K562 (cell line): ENCODE measurements around the gene RUNX3. TPM values are rescaled to one million over a fixed set of nuclear protein-coding genes. Genes with fewer than 3 reads are reported as not detected.

Experiments used
- ATAC-seq: fragments of 200-7000 bp; cut with Tn5 transposase; 3 replicates; pipeline ENCODE4 v1.9.1; 2020; ENCODE audit warnings: moderate library complexity
- BruUV-seq: library from RNA; stranded (reverse); fragments of 400-500 nt; replicated peaks from 2 replicates; lab custom pipeline; 2021; lab: Mats Ljungman, UMichigan
- CTCF ChIA-PET: fragments of 300-600 bp; formaldehyde crosslinking; extraction: SDS; loops from one replicate; lab custom pipeline; 2021; ENCODE audit warnings: low intra/inter-chr PET ratio; lab: Yijun Ruan, JAX
- POLR2A ChIA-PET: fragments of 300-600, 350-650 bp; sonication (Branson Sonifier 250); formaldehyde crosslinking; extraction: SDS; loops from one replicate; lab custom pipeline; 2021; ENCODE audit warnings: antibody characterized with exemption, inconsistent platforms; lab: Yijun Ruan, JAX
- DNase-seq, 4 experiments: peaks; one replicate each; pipeline versions ENCODE4 v3.0.0 to v3.0.0-alpha.2; 2011 to 2018; ENCODE audit warnings: low spot score in 3 of 4, mixed read lengths in 3 of 4; ENCODE audit errors: extremely low read depth in 1 of 4
- FAIRE-seq: peaks from 2 replicates; lab custom pipeline; 2011; peaks lifted over from hg19 to GRCh38; lab: Jason Lieb, UNC
- H2AFZ ChIP-seq: 2 replicates; pipeline ENCODE4 v1.6.0; 2011; ENCODE audit warnings: low read depth, low read length, control low read depth, inconsistent platforms
- H3K27ac ChIP-seq: fragments of 200-600 bp; 3 replicates; pipeline ENCODE4 v1.8.0; 2011; ENCODE audit warnings: low read depth, mild to moderate bottlenecking, control low read depth, inconsistent platforms, low read length, moderate library complexity, mixed read lengths; ENCODE audit errors: extremely low read depth
- H3K27me3 ChIP-seq, 2 experiments: fragments of 300-600 bp in 1 of 2; 2 replicates in 1 of 2; 3 replicates in 1 of 2; pipeline versions ENCODE4 v1.6.0 to v1.8.0; 2011; ENCODE audit warnings: inconsistent platforms in 2 of 2, low read length in 2 of 2, mild to moderate bottlenecking in 1 of 2, mixed read lengths in 1 of 2, moderate library complexity in 1 of 2; ENCODE audit not compliant: control insufficient read depth in 2 of 2, insufficient read depth in 2 of 2
- H3K36me3 ChIP-seq: fragments of 300-600 bp; 3 replicates; pipeline ENCODE4 v1.8.0; 2011; ENCODE audit warnings: mild to moderate bottlenecking, low read length, inconsistent platforms; ENCODE audit not compliant: control insufficient read depth, insufficient read depth
- H3K4me1 ChIP-seq, 2 experiments: fragments of 200-600 bp in 1 of 2; replicated peaks in 1 of 2; 2 replicates in 1 of 2; 3 replicates in 1 of 2; pipeline versions ENCODE4 v1.5.1 to v1.8.0; 2011; ENCODE audit warnings: inconsistent platforms in 2 of 2, low read length in 2 of 2, mild to moderate bottlenecking in 1 of 2, mixed read lengths in 1 of 2, moderate library complexity in 1 of 2; ENCODE audit not compliant: control insufficient read depth in 2 of 2, insufficient read depth in 2 of 2
- H3K4me2 ChIP-seq: 2 replicates; pipeline ENCODE4 v1.6.1; 2011; ENCODE audit warnings: low read length, control low read depth, inconsistent platforms, mixed read lengths; ENCODE audit not compliant: insufficient read depth
- H3K4me3 ChIP-seq: fragments of 200-600 bp; sonication (generic), shearing (Covaris generic); 2 replicates; pipeline ENCODE4 v1.5.1; 2016; ENCODE audit warnings: control low read depth, inconsistent platforms
- H3K79me2 ChIP-seq: fragments of 200-600 bp; 3 replicates; pipeline ENCODE4 v1.8.0; 2011; ENCODE audit warnings: low read length, inconsistent platforms; ENCODE audit not compliant: control insufficient read depth, insufficient read depth
- H3K9ac ChIP-seq, 2 experiments: 2 replicates each; pipeline versions ENCODE4 v1.6.0 to v1.6.1; 2011; ENCODE audit warnings: low read depth in 2 of 2, low read length in 2 of 2, control low read depth in 1 of 2, inconsistent platforms in 1 of 2, mild to moderate bottlenecking in 1 of 2, mixed read lengths in 1 of 2; ENCODE audit not compliant: insufficient read depth in 1 of 2
- H3K9me1 ChIP-seq: one replicate; pipeline ENCODE4 v1.6.0; 2011; ENCODE audit warnings: inconsistent platforms, mild to moderate bottlenecking, low read length, moderate library complexity; ENCODE audit not compliant: control insufficient read depth, insufficient read depth
- H3K9me3 ChIP-seq: replicated peaks from 2 replicates; pipeline ENCODE4 v1.5.1; 2011; ENCODE audit warnings: low read depth, low read length, inconsistent platforms; ENCODE audit not compliant: control insufficient read depth, insufficient read depth
- H4K20me1 ChIP-seq: replicated peaks from 2 replicates; pipeline ENCODE4 v1.6.1; 2011; ENCODE audit warnings: low read length, inconsistent platforms, mixed read lengths; ENCODE audit not compliant: control insufficient read depth, insufficient read depth
- ASH1L ChIP-seq: fragments of 450-650 bp; IDR thresholded peaks from 2 replicates; pipeline ENCODE4 v1.6.1; 2018; ENCODE audit warnings: borderline replicate concordance, mild to moderate bottlenecking, low read depth; ENCODE audit not compliant: partially characterized antibody
- ELK3 ChIP-seq: fragments of 450-650 bp; formaldehyde crosslinking; IDR thresholded peaks from 2 replicates; pipeline ENCODE4 v1.4.0; 2020; ENCODE audit warnings: mild to moderate bottlenecking
- EZH2 ChIP-seq: IDR thresholded peaks from 2 replicates; pipeline ENCODE4 v1.6.1; 2012; ENCODE audit warnings: low read depth, mild to moderate bottlenecking, inconsistent platforms, low read length, borderline replicate concordance
- MLX ChIP-seq, 2 experiments: fragments of 450-650 bp in 1 of 2; sonication (generic) in 1 of 2; formaldehyde crosslinking; conservative IDR thresholded peaks; 2 replicates each; pipeline versions ENCODE4 v1.4.0 to v1.8.1; 2020 to 2022; ENCODE audit warnings: mild to moderate bottlenecking in 1 of 2, missing genetic modification reagents in 1 of 2
- SAFB ChIP-seq: fragments of 200-400 bp; formaldehyde crosslinking; IDR thresholded peaks from 2 replicates; pipeline ENCODE4 v1.6.1; 2017; ENCODE audit warnings: low read depth, low read length, borderline replicate concordance
- SRSF3 ChIP-seq: fragments of 200-400 bp; formaldehyde crosslinking; IDR thresholded peaks from 2 replicates; pipeline ENCODE4 v1.6.1; 2016; ENCODE audit warnings: mild to moderate bottlenecking, low read length, moderate library complexity; ENCODE audit not compliant: insufficient read depth
- TCF7L2 ChIP-seq: fragments of 150-350 bp; IDR thresholded peaks from 2 replicates; pipeline ENCODE4 v1.6.1; 2016; ENCODE audit warnings: low read depth, mild to moderate bottlenecking, low read length, moderate library complexity
- ZBTB1 ChIP-seq: sonication (generic); formaldehyde crosslinking; IDR thresholded peaks from 2 replicates; pipeline ENCODE4 v1.8.1; 2023; ENCODE audit warnings: missing genetic modification reagents, low read depth, mild to moderate bottlenecking, borderline replicate concordance
- ZBTB17 ChIP-seq: fragments of 450-650 bp; formaldehyde crosslinking; IDR thresholded peaks from 2 replicates; pipeline ENCODE4 v1.4.0; 2020; ENCODE audit warnings: mild to moderate bottlenecking
- ZNF133 ChIP-seq: fragments of 250-450 bp; sonication (Bioruptor Pico); IDR thresholded peaks from 2 replicates; pipeline ENCODE4 v1.4.0; 2020; ENCODE audit warnings: mild to moderate bottlenecking
- ZNF384 ChIP-seq: IDR thresholded peaks from 2 replicates; pipeline ENCODE4 v1.6.1; 2012; ENCODE audit warnings: low read depth, low read length, improper control_type of control experiment
- ZNF766 ChIP-seq: fragments of 200-800 bp; sonication (Bioruptor generic); conservative IDR thresholded peaks from 2 replicates; pipeline ENCODE4 v1.6.1; 2016; ENCODE audit warnings: missing genetic modification characterization, missing compliant biosample characterization
- WGBS: fragments of 100-300 bp; shearing (Covaris generic); methylation state at CpG from one replicate; pipeline ENCODE4 v1.1.6; 2016; ENCODE audit warnings: low coverage, mixed read lengths; ENCODE audit not compliant: insufficient coverage; ENCODE audit errors: missing lambda C conversion rate; 5-methylcytosine and 5-hydroxymethylcytosine counted together
- in situ Hi-C: fragments of 300-500 bp; cut with MboI; formaldehyde crosslinking; loops from 4 replicates; pipeline ENCODE4 v1.15.0; 2018; ENCODE audit warnings: inconsistent platforms, mixed read lengths
- intact Hi-C: fragments of 100-400 bp; cut with micrococcal nuclease; formaldehyde crosslinking; loops from 2 replicates; pipeline ENCODE4 v1.14.2; 2022
- polyA plus RNA-seq, 8 experiments: library from polyadenylated mRNA; depleted of rRNA in 4 of 8; stranded (reverse) in 5 of 8; unstranded in 3 of 8; fragments of >200 nt; fragmentation: Nextera tagmentation in 2 of 8; fragmentation: Illumina TruSeq in 1 of 8; extraction: Ambion mirVana in 2 of 8; extraction: Trizol in 1 of 8; gene quantifications; 2 replicates each; pipeline versions ENCODE4 v1.2.1 to v1.2.3, GENCODE V29; 2011 to 2014; ENCODE audit warnings: inconsistent platforms in 1 of 8, missing spikeins in 1 of 8
- total RNA-seq, 7 experiments: library from RNA; depleted of rRNA in 6 of 7; stranded (reverse); fragments of >200 nt in 6 of 7; fragmentation: Illumina TruSeq in 2 of 7; extraction: Trizol in 2 of 7; gene quantifications; 2 replicates each; pipeline versions ENCODE4 v1.2.1 to v1.2.3, GENCODE V29; 2011 to 2021; ENCODE audit warnings: low replicate concordance in 1 of 7

Gene RUNX3
- total and polyA plus RNA-seq, 9 of the 15 experiments (the other 6 are each of a cell fraction or from before 2014, with no cell fraction given): 0.01 to 0.64 (median 0.09) TPM

- 87% methylated on average over 7 of the region's 9 CpGs for WGBS
- in situ Hi-C loops: no loop called here
- Histone ChIP-seq H3K4me1 (peaks cover 6 to 30% of the 10 kb centered on the region in 2 experiments), H3K9me1 (no peaks in the 10 kb centered on the region), H3K79me2 (no peaks in the 10 kb centered on the region), H2AFZ (no peak overlapping the region), H3K9me3 (no peaks in the 10 kb centered on the region; the same call in 1 of the 2 replicates), H4K20me1 (no peaks in the 10 kb centered on the region), H3K4me2 (no peak overlapping the region), H3K27ac (no peak overlapping the region), H3K36me3 (no peaks in the 10 kb centered on the region), H3K4me3 (no peak overlapping the region), H3K9ac (no peak overlapping the region), H3K27me3 (peaks cover 0 to 20% of the 10 kb centered on the region in 2 experiments; a peak in 2 of 5 replicates)
- BruUV-seq: no TSS peak
- ChIA-PET POLR2A (interaction anchor here (0.8 to 1.0 kb wide), 3 partner anchors 9 to 352 kb away, joined by 3 read pairs; no protein-coding TSS in a partner anchor), CTCF (no interaction called here)
- ATAC-seq (no peak), DNase-seq (no peak), FAIRE-seq (no peak)
- intact Hi-C loops: no loop called here
- TF ChIP-seq ZNF384: peak; percentile 49; the same call in 1 of the 2 replicates
- TF ChIP-seq ZBTB1 (CRISPR knock-in tag): no peak
- no peak for TF ChIP-seq TCF7L2
- no peak for TF ChIP-seq SRSF3
Observed at GRCh38 chr1:24910210-24910609, 19.9 kb downstream of the RUNX3 start.

DNA sequence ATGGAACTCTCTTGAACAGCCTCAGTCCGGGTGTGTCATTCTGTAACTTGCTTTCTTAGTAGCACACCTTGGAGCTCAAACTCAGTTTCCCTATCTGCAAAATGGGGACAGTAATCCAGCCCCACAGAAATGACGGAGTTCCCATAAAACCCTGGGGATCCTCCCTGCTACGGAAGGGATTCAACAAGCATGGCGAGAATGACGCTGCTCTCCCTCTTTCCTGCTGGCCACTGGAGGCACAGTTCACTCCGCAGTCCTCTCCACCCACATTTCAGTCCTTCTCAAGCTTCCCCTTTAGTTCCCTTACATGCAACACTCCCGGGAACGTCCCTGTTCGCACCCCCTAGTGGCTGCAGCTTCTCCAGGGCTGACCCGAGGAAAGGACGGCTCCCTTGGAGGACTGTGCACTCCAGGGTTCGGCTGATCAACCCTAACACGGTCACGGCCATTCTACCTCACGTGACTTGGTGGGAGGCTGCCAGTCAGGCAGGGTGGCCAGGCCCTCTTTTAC, 20.6 kb downstream of the RUNX3 start:
- ATAC-seq (peak; percentile 84), DNase-seq (peak; percentile 73 to 78 (median 75)), FAIRE-seq (peak; percentile 95)
- no peaks in the 10 kb centered on the region for H4K20me1 ChIP-seq
- peak overlapping the region in 1 of 2 experiments; percentile 53; a peak in 2 of 4 replicates for H3K9ac ChIP-seq
- no peak overlapping the region for H3K27ac ChIP-seq
- CTCF ChIA-PET: no interaction called here
- intact Hi-C loops: loop anchor here (2.0 kb wide), 1 partner anchor 61 kb away; no protein-coding TSS in a partner anchor
- POLR2A ChIA-PET: interaction anchor here (0.6 to 1.0 kb wide), 4 partner anchors 8 to 103 kb away, joined by 3 to 4 read pairs (median 4); no protein-coding TSS in a partner anchor
- peaks cover 6 to 29% of the 10 kb centered on the region in 2 experiments for H3K4me1 ChIP-seq
- 15% methylated on average over 15 of the region's 15 CpGs for WGBS
- no TSS peak for BruUV-seq
- H2AFZ ChIP-seq: peak overlapping the region; percentile 72
- peaks cover 0 to 20% of the 10 kb centered on the region in 2 experiments; a peak in 3 of 5 replicates for H3K27me3 ChIP-seq
- no peaks in the 10 kb centered on the region for H3K36me3 ChIP-seq
- in situ Hi-C loops: loop anchor here (5.0 kb wide), 1 partner anchor 57 kb away; no protein-coding TSS in a partner anchor
- H3K9me1 ChIP-seq: no peaks in the 10 kb centered on the region
- no peak overlapping the region for H3K4me3 ChIP-seq
- no peaks in the 10 kb centered on the region for H3K79me2 ChIP-seq
- H3K9me3 ChIP-seq: no peaks in the 10 kb centered on the region; the same call in 1 of the 2 replicates
- H3K4me2 ChIP-seq: peak overlapping the region; percentile 39; the same call in 1 of the 2 replicates
- no peak for TF ChIP-seq ASH1L
- TF ChIP-seq ZBTB17 (CRISPR knock-in tag): no peak
- no peak for TF ChIP-seq ZBTB1 (CRISPR knock-in tag)
- no peak for TF ChIP-seq ZNF766 (CRISPR knock-in tag)
- TF ChIP-seq MLX (CRISPR knock-in tag; conservative IDR thresholded peaks at IDR 0.05): no peak
- no peak for TF ChIP-seq EZH2
- TF ChIP-seq ELK3 (CRISPR knock-in tag): no peak
- TF ChIP-seq SAFB: no peak
- TF ChIP-seq ZNF133 (CRISPR knock-in tag): no peak
